Glutamatergic neuron (in vitro differentiated cells): Measurements from ENCODE around the gene HRG. TPM values are rescaled to one million over a fixed set of nuclear protein-coding genes. Genes with fewer than 3 reads are reported as not detected.

ENCODE experiments used
- DNase-seq: peaks from one replicate; pipeline ENCODE4 v3.0.0; 2022
- H3K27ac Mint-ChIP-seq: one replicate; pipeline ENCODE4 v1.8.0; 2020; ENCODE audit warnings: mild to moderate bottlenecking, mixed read lengths, inconsistent platforms; ENCODE audit not compliant: unreplicated experiment
- H3K27me3 Mint-ChIP-seq: one replicate; pipeline ENCODE4 v1.8.0; 2020; ENCODE audit warnings: mild to moderate bottlenecking, moderate library complexity, mixed read lengths, inconsistent platforms; ENCODE audit not compliant: unreplicated experiment
- H3K36me3 Mint-ChIP-seq: one replicate; pipeline ENCODE4 v1.8.0; 2020; ENCODE audit warnings: mild to moderate bottlenecking, mixed read lengths, inconsistent platforms; ENCODE audit not compliant: unreplicated experiment
- H3K4me1 Mint-ChIP-seq: one replicate; pipeline ENCODE4 v1.8.0; 2020; ENCODE audit warnings: mild to moderate bottlenecking, low read depth, mixed read lengths, inconsistent platforms; ENCODE audit not compliant: unreplicated experiment
- H3K4me3 Mint-ChIP-seq: one replicate; pipeline ENCODE4 v1.8.0; 2020; ENCODE audit warnings: mild to moderate bottlenecking, mixed read lengths, inconsistent platforms; ENCODE audit not compliant: unreplicated experiment
- H3K9me3 Mint-ChIP-seq: one replicate; pipeline ENCODE4 v1.8.0; 2020; ENCODE audit warnings: mild to moderate bottlenecking, moderate library complexity, mixed read lengths, inconsistent platforms; ENCODE audit not compliant: unreplicated experiment
- long read RNA-seq: library from polyadenylated mRNA; unstranded; transcript quantifications from one replicate; pipeline ENCODE4 v2.0.0, GENCODE V29; 2020; ENCODE audit not compliant: unreplicated experiment
- total RNA-seq: library from RNA; stranded (reverse); fragmentation: NEBNext Ultra II Directional; extraction: Animal tissue kit (Norgen Biotek cat#: 25700); gene quantifications from one replicate; pipeline ENCODE4 v1.2.1, GENCODE V29; 2021; ENCODE audit not compliant: unreplicated experiment
- TF ChIP-seq, protein P1 (sequence below): fragments of 200-600 bp; sonication (generic); IDR thresholded peaks from one replicate; pipeline ENCODE4 v1.5.0; 2021; ENCODE audit not compliant: partially characterized antibody, unreplicated experiment

HRG gene, protein sequence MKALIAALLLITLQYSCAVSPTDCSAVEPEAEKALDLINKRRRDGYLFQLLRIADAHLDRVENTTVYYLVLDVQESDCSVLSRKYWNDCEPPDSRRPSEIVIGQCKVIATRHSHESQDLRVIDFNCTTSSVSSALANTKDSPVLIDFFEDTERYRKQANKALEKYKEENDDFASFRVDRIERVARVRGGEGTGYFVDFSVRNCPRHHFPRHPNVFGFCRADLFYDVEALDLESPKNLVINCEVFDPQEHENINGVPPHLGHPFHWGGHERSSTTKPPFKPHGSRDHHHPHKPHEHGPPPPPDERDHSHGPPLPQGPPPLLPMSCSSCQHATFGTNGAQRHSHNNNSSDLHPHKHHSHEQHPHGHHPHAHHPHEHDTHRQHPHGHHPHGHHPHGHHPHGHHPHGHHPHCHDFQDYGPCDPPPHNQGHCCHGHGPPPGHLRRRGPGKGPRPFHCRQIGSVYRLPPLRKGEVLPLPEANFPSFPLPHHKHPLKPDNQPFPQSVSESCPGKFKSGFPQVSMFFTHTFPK
- total RNA-seq, result not detected
- long read RNA-seq, result 0 reads

DNA sequence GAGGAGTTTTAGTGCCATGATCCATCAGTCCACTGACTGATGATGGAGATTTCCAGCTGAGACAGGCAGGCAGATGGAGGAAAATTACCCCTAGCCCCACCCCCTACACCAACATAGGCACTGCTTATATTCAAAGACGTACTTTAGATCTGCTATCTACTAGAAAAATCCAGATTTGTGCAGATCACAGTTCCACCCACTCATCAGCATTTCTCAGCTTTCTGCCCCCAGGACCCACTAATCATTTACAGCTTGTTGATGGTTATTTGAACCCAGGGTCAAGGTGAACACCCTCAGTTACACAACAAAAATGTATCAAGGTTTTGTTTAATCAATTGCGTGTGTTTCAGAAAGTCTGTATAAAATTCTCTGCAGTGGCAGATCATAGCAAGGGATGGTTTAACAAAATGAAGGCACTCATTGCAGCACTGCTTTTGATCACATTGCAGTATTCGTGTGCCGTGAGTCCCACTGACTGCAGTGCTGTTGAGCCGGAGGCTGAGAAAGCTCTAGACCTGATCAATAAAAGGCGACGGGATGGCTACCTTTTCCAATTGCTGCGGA is at the start of gene HRG:
Gene HRG (plus strand): TSS at position 390 of the 564 bp plus-strand sequence. CDS start 18 bp downstream, at position 408.
- H3K9me3 Mint-ChIP-seq, result no peaks in the 10 kb centered on the region
- TF ChIP-seq, protein P1, sequence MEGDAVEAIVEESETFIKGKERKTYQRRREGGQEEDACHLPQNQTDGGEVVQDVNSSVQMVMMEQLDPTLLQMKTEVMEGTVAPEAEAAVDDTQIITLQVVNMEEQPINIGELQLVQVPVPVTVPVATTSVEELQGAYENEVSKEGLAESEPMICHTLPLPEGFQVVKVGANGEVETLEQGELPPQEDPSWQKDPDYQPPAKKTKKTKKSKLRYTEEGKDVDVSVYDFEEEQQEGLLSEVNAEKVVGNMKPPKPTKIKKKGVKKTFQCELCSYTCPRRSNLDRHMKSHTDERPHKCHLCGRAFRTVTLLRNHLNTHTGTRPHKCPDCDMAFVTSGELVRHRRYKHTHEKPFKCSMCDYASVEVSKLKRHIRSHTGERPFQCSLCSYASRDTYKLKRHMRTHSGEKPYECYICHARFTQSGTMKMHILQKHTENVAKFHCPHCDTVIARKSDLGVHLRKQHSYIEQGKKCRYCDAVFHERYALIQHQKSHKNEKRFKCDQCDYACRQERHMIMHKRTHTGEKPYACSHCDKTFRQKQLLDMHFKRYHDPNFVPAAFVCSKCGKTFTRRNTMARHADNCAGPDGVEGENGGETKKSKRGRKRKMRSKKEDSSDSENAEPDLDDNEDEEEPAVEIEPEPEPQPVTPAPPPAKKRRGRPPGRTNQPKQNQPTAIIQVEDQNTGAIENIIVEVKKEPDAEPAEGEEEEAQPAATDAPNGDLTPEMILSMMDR, result no peak
- no peaks in the 10 kb centered on the region for H3K27me3 Mint-ChIP-seq
- no peak within 1 kb of the TSS for H3K27ac Mint-ChIP-seq
- H3K36me3 Mint-ChIP-seq, result no peaks in the 10 kb centered on the region
- H3K4me1 Mint-ChIP-seq, result peaks cover 7% of the 10 kb centered on the region
- H3K4me3 Mint-ChIP-seq, result no peak within 1 kb of the TSS
- DNase-seq, result no peak

DNA sequence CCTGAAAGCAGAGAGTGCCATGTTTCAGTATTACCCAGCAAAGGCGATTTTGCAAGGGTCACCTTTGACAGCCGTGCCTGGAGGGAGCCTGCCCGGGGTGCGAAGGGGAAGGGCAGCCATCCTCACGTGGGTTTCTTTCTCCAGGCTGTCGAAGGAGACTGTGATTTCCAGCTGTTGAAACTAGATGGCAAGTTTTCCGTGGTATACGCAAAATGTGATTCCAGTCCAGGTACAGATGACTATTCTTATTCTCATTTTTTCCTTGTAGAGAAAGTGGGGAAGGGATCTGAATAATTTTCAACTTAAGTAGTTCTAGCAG is 49.6 kb upstream of the HRG start:
- no peak overlapping the region for H3K4me3 Mint-ChIP-seq
- peaks cover 1% of the 10 kb centered on the region for H3K4me1 Mint-ChIP-seq
- H3K9me3 Mint-ChIP-seq, result peaks cover 5% of the 10 kb centered on the region
- TF ChIP-seq, protein P1, result no peak
- no peak for DNase-seq
- H3K27ac Mint-ChIP-seq, result no peak overlapping the region
- peaks cover 2% of the 10 kb centered on the region for H3K27me3 Mint-ChIP-seq
- H3K36me3 Mint-ChIP-seq, result no peaks in the 10 kb centered on the region

- Mint-ChIP-seq H3K4me3 (peak overlapping the region; percentile 73), H3K27me3 (peaks cover 2% of the 10 kb centered on the region), H3K9me3 (peaks cover 5% of the 10 kb centered on the region), H3K36me3 (no peaks in the 10 kb centered on the region), H3K4me1 (peaks cover 1% of the 10 kb centered on the region), H3K27ac (peak overlapping the region; percentile 38)
- peak; percentile 86 for DNase-seq
- TF ChIP-seq, protein P1, result peak; percentile 87
These were observed 48.5 kb upstream of the HRG start for GRCh38 chr3:186617036-186617946.

- Mint-ChIP-seq H3K27me3 (peaks cover 2% of the 10 kb centered on the region), H3K9me3 (peaks cover 5% of the 10 kb centered on the region), H3K36me3 (no peaks in the 10 kb centered on the region), H3K4me3 (no peak overlapping the region), H3K4me1 (peaks cover 1% of the 10 kb centered on the region), H3K27ac (no peak overlapping the region)
- TF ChIP-seq, protein P1, result no peak
- DNase-seq, result no peak
These were observed 47.4 kb upstream of the HRG start for GRCh38 chr3:186618318-186618938.
